ENCODE measurements around the gene FBXL17. TPM values are rescaled to one million over a fixed set of nuclear protein-coding genes. Genes with fewer than 3 reads are reported as not detected.

The FBXL17 gene
- total and polyA plus RNA-seq, 9 of the 15 experiments (the other 6 are each of a cell fraction or from before 2014, with no cell fraction given): 0.32 to 5.4 (median 1.8) TPM

DNA sequence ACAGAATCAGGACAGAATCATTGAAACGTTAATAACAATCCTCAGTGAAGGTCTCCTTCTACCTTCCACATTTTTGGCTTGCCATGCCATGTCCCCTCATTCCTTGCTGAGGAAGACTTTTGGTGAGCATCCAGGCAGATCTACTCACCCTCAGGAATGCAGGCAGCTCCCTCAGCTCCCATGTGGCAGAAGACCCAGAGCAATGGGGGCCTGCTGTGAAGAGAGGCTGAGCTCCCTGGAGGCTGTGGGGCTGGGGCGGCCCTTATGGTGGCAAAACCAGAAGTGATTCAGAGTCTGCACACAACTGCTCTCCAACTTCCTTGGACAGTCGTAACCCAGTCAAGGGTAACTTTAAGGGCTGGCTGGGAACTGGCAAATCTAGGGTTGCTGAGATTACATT is 463.9 kb downstream of the FBXL17 start:
- Histone ChIP-seq H3K27me3 (ENCODE audit: control insufficient read depth in 2 of 2, insufficient read depth in 2 of 2, low read length in 2 of 2) (no peaks in the 10 kb centered on the region), H3K9me3 (replicated peaks; ENCODE audit: control insufficient read depth, insufficient read depth, low read depth, low read length) (no peaks in the 10 kb centered on the region), H3K9me1 (ENCODE audit: control insufficient read depth, insufficient read depth, low read length) (no peaks in the 10 kb centered on the region), H3K27ac (ENCODE audit: extremely low read depth, low read depth, low read length) (no peak overlapping the region), H4K20me1 (replicated peaks; ENCODE audit: control insufficient read depth, insufficient read depth, low read length) (no peaks in the 10 kb centered on the region), H3K36me3 (ENCODE audit: control insufficient read depth, insufficient read depth, low read length) (no peaks in the 10 kb centered on the region), H2AFZ (ENCODE audit: low read depth, low read length) (no peak overlapping the region), H3K9ac (ENCODE audit: insufficient read depth in 1 of 2, low read depth in 2 of 2, low read length in 2 of 2) (no peak overlapping the region), H3K4me1 (replicated peaks in 1 of 2; ENCODE audit: control insufficient read depth in 2 of 2, insufficient read depth in 2 of 2, low read length in 2 of 2) (no peaks in the 10 kb centered on the region), H3K4me3 (no peak overlapping the region), H3K4me2 (ENCODE audit: insufficient read depth, low read length) (no peak overlapping the region), H3K79me2 (ENCODE audit: control insufficient read depth, insufficient read depth, low read length) (no peaks in the 10 kb centered on the region)
- BruUV-seq (replicated peaks): no TSS peak
- in situ Hi-C loops (cut with MboI) (no loop called here), intact Hi-C loops (cut with micrococcal nuclease) (no loop called here)
- POLR2A ChIA-PET: interaction anchor here (0.7 kb wide), 1 partner anchor 102 kb away, joined by 3 read pairs; no protein-coding TSS in a partner anchor
- DNase-seq (ENCODE audit: extremely low read depth in 1 of 4, low spot score in 3 of 4) (no peak), FAIRE-seq (no peak), ATAC-seq (no peak)
- 0% methylated on average over 3 of the region's 3 CpGs for WGBS (ENCODE audit: insufficient coverage, low coverage, missing lambda C conversion rate)
- no peak for TF ChIP-seq ZNF121 (CRISPR knock-in tag; conservative IDR thresholded peaks at IDR 0.05)
- CTCF ChIA-PET (ENCODE audit: low intra/inter-chr PET ratio): no interaction called here

DNA sequence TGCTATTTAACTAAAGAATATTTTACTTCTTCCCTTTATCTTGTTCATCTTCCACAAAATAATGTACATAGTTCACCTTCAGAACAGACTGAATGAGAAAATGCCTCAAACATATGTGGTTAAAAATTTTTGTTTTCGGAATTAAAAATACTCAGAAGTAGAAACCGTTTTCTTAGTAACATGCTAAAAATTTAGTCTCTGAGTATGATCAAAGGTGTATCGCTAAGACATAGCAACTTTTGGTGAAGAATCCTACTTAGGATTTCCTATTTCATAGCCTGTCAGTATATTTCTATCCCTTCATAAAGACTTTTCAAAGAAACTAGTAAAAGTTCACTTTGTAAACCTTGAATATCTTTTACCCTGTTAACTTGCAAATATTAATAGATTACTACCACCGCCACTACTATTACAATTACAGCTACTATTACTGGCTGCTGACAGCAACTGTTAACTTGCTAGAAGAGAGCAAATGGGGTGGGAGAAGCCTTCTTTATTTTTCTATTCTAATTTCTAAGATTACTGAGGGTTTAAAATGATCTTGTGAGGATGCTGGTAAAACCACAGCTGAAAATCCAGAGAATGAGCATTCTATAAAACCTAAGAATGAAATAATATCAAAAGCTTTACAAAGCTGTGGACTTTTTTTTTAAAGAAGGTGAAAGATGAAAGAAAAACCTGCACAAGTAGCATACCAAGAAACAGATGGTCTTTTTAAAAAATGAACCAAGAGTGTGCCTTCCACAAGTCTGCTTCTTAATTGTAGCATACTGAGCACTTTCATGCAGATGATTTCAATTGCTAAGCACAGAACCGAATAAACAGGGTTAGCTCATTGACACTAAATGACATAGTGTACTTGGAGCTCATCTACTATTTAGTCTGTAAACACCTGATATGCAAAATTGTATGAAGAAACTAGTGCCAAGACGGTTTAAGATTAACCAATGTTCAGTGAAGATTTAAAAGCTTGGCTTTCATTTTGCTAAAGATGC is 464.9 kb downstream of the FBXL17 start:
- DNase-seq (ENCODE audit: extremely low read depth in 1 of 4, low spot score in 3 of 4) (no peak), FAIRE-seq (no peak), ATAC-seq (no peak)
- no peaks in the 10 kb centered on the region for H3K79me2 ChIP-seq (ENCODE audit: control insufficient read depth, insufficient read depth, low read length)
- no TSS peak for BruUV-seq (replicated peaks)
- no peaks in the 10 kb centered on the region for H3K4me1 ChIP-seq (replicated peaks in 1 of 2; ENCODE audit: control insufficient read depth in 2 of 2, insufficient read depth in 2 of 2, low read length in 2 of 2)
- ChIA-PET POLR2A (no interaction called here), CTCF (ENCODE audit: low intra/inter-chr PET ratio) (no interaction called here)
- intact Hi-C loops (cut with micrococcal nuclease): no loop called here
- TF ChIP-seq CBX3 (IDR thresholded peaks at IDR 0.05; ENCODE audit: borderline replicate concordance in 1 of 2, low read length in 2 of 2): no peak
- no peak for TF ChIP-seq ZNF583 (CRISPR knock-in tag; IDR thresholded peaks at IDR 0.05)
- TF ChIP-seq NFIX (CRISPR knock-in tag; IDR thresholded peaks at IDR 0.05; ENCODE audit: low read depth): no peak
- TF ChIP-seq PHB (CRISPR knock-in tag; IDR thresholded peaks at IDR 0.05): no peak
- no peak for TF ChIP-seq ZNF408 (CRISPR knock-in tag; IDR thresholded peaks at IDR 0.05; ENCODE audit: low read depth)
- no peak for TF ChIP-seq SNAPC5 (CRISPR knock-in tag; IDR thresholded peaks at IDR 0.05)
- no peaks in the 10 kb centered on the region for H4K20me1 ChIP-seq (replicated peaks; ENCODE audit: control insufficient read depth, insufficient read depth, low read length)
- no peak overlapping the region for H3K27ac ChIP-seq (ENCODE audit: extremely low read depth, low read depth, low read length)
- in situ Hi-C loops (cut with MboI): no loop called here
- no peak overlapping the region for H3K4me2 ChIP-seq (ENCODE audit: insufficient read depth, low read length)
- no peak overlapping the region for H3K9ac ChIP-seq (ENCODE audit: insufficient read depth in 1 of 2, low read depth in 2 of 2, low read length in 2 of 2)
- H3K9me3 ChIP-seq (replicated peaks; ENCODE audit: control insufficient read depth, insufficient read depth, low read depth, low read length): no peaks in the 10 kb centered on the region
- no peak overlapping the region for H2AFZ ChIP-seq (ENCODE audit: low read depth, low read length)
- H3K36me3 ChIP-seq (ENCODE audit: control insufficient read depth, insufficient read depth, low read length): no peaks in the 10 kb centered on the region
- H3K4me3 ChIP-seq: no peak overlapping the region
- H3K9me1 ChIP-seq (ENCODE audit: control insufficient read depth, insufficient read depth, low read length): no peaks in the 10 kb centered on the region
- under 1% methylated on average over 6 of the region's 6 CpGs for WGBS (ENCODE audit: insufficient coverage, low coverage, missing lambda C conversion rate)
- H3K27me3 ChIP-seq (ENCODE audit: control insufficient read depth in 2 of 2, insufficient read depth in 2 of 2, low read length in 2 of 2): no peaks in the 10 kb centered on the region

All from K562 (cell line).